GM15510 (cell line): ENCODE results near the gene HOMER2.

Experiments used
- POLR2A ChIP-seq: IDR thresholded peaks from 3 replicates; pipeline ENCODE4 v1.6.1; 2011; ENCODE audit warnings: borderline replicate concordance; ENCODE audit not compliant: insufficient read length; ENCODE audit errors: extremely low read depth

Gene HOMER2

DNA sequence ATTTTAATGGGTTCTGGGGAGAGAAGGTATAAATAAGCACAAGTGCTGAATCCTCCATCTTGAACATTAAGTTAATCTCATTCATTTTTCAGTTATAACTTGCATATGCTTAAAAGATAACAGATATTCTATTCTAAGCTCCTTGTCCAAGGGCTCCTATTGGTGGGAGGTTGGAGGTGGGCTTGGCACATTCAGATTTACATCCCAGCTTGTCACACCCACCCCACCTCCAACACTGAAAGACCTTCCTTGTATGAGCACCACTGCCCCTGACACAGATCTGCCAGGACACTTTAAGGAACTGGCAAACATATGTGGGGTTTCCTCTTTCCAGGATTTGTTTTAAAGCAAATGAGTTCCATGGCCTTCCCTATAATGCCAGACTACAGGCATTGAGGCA lies 30.6 kb downstream of the HOMER2 start:
- TF ChIP-seq POLR2A: no peak

DNA sequence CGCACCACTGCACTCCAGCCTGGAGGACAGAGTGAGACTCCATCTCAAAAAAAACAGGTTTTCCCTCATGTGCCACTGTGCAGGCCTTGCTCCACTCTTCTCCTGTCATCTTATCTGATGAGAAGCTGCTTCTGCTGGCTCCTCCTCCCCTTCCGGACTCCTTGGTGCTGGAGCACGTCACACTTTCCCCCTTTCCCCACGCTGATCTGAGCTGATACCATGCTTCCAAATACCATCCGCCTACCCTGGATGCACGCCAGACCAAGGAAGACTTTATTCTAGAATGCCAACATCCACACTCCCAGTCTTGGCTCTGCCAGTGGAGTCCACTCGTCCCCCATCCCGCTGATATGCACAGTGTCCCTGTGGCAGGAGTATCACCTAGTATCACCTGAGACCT lies 31.3 kb downstream of the HOMER2 start:
- TF ChIP-seq POLR2A: no peak

DNA sequence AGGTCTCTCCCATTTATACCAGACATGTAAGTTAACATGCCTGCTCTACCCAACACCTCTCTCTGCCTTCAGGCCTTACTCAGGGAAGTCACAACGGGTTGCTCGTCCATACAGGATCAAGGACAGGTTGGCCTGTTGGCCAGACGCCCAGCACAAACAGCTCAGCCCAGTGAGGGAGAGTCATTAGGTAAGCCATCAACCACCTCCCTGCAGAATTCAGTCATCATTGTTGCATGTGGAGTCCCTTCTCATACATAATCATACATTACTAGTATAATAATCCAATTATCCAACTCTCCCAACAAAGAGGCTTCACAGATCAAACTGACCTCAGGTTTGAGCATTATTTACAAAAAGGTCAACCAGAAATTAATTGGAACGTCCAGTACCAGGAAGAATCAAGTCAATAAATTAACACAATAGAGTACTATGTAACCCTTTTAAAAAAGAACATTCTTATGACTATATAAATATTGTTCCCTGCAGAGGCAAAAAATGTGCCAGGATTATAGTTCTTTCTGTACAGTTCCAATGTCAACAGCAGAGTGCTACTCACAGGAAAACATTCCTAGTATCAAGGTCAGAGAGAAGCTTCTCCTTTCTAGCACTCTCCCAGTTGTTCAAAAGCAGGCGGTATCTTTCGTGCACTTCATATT lies 33.2 kb downstream of the HOMER2 start:
- no peak for TF ChIP-seq POLR2A

DNA sequence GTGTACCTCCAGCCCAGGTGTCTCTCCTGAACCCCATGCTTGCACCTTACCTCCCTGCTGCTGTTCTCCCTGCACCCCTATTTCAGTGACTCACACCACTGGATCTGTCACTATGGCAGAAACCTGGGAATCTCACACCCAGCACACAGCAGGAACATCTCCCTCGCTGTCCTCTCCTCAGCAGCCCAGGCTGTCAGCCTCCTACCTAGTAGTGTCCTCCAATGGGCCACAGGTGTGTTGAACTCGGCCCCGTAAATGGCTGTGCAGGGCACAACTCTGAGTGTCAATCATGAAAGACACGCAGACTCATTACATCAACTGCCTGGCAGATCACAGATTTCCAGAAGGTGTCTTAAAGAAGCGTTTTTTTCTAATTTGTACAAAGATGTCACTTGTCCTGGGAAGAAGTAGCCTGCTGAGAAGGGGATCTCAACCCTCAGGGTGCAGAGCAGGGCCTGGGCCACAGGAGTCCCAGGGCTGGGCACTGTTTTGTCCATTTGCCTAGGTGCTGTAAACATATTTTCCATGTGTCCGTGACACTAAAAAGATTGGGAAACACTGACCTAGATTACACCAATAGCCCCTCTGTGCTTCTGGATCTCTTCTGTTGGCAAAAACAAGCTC lies 33.8 kb downstream of the HOMER2 start:
- TF ChIP-seq POLR2A: no peak

DNA sequence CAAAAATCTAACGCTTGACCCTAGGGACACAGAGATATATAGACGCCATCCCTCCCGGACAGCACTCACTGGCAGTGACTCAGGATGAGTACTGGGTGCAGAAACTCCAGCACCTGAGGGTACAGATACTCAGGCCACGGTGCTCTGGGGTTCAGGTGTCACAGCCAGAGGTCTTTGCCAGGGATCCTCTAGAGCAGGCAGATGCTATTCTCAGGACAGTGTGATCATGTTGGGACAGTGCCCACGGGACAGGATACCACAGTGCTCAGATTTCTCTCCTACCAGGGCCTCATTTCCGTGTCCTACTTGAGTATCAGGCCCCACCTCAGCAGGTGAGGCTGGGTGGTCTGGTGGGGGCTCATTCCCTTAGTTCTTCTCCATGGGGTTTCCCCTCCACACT lies 34.4 kb downstream of the HOMER2 start:
- TF ChIP-seq POLR2A: no peak

- TF ChIP-seq POLR2A: no peak
Measured at GRCh38 chr15:82917249-82917648, 35.3 kb downstream of the HOMER2 start.

DNA sequence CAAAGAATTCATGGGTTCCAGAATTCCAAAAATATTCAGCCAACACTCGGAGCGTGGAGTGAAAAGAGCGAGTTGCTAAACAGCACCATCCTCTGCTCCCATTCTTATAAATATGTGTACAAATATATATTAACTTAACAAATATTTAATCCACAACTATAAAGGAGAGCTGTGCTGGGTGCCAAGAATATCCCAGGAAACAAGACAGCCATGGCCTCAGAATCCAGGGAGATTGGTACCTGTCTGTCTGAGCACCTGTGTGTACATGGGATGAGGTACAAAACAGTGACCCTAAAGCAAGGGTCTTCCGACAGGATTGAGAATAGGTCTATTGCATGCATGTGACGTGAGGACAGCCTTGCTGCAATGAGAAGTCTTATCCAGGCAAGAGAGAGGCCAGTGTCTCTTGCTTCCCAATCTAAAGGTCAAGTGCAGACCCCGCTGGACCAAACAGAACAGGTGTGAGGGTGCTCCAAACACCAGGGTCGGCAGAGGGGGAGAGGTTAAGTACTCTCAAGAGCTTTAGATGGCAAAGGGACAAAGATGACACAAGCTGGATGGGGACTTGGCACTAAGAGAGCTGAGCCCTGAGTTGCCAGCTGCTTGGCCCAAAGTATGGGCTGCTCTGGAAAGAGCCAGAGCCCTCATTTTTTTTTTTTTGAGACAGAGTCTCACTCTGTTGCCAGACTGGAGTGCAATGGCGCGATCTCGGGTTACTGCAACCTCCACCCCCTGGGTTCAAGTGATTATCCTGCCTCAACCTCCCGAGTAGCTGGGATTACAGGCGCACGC lies 36.2 kb downstream of the HOMER2 start:
- no peak for TF ChIP-seq POLR2A

GRCh38 chr15:82914396-82914795 lies 38.1 kb downstream of the HOMER2 start:
- no peak for TF ChIP-seq POLR2A

- TF ChIP-seq POLR2A: no peak
Measured at GRCh38 chr15:82911458-82911857, 41.1 kb downstream of the HOMER2 start.

DNA sequence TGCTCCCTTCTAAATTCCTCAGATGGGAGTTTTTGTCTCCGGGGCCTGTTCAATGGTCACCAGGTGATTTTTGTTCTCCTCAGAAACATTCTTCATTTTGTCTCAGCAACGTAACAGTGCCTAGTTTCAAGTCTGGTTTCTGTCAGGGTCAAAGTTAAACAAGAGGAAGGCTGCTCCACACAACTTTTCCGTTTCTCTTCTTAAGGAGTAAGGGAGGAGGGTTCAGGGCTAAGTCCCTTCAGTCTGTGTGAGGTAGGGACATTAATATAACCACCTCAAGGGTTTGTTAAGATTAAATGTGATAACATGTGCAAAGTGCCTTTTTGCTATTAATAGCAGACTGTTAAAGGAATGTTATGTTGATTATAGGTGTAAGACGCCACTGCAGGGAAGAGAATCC lies 41.8 kb downstream of the HOMER2 start:
- no peak for TF ChIP-seq POLR2A

- no peak for TF ChIP-seq POLR2A
Measured at GRCh38 chr15:82909080-82909815, 43.3 kb downstream of the HOMER2 start.

DNA sequence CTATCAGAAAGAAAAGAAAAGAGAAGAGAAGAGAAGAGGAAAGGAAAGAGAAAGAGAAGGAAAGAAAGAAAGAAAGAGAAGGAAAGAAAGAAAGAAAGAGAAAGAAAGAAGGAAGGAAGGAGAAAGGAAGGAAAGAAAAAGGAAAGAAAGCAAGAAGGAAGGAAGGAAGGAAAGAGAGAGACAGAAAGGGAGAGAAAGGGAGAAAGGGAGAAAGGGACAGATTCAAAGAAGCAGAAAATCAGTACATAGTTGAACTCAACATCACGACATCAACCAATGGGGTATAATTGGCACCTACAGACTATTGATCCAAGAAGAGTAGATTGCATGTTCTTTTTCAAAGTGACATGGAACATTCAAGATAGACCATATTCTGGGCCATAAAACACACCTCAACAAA lies 45.2 kb downstream of the HOMER2 start:
- TF ChIP-seq POLR2A: no peak

DNA sequence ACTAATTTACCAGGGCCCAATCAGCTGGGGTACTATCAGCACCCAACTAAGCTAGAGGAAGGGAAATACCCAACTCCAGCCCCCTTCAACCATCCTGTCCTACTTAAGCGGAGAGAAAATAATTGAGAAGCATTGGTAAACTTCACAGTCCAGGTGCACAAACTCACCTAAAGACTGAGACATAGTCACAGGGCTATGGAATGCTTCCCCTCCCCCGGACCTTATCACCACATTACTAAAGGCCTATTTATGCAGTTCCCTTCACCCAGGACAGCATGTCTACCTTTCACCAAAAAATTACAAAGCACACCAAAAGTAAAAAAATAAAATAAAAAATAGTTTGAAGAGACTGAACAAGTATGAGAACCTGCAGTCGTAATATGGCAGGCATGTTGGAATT lies 47.9 kb downstream of the HOMER2 start:
- no peak for TF ChIP-seq POLR2A

DNA sequence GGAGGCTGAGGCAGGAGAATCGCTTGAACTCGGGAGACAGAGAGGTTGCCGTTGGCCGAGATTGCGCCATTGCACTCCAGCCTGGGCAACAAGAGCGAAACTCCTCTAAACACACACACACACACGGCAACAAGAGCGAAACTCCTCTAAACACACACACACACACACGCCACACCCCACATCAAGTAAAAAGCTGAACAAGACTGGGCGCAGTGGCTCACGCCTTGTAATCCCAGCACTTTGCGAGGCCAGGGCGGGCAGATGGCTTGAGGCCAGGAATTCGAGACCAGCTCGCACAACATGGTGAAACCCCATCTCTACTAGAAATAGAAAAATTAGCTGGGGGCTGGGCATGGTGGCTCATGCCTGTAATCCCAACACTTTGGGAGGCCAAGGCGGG lies 49.0 kb downstream of the HOMER2 start:
- no peak for TF ChIP-seq POLR2A

DNA sequence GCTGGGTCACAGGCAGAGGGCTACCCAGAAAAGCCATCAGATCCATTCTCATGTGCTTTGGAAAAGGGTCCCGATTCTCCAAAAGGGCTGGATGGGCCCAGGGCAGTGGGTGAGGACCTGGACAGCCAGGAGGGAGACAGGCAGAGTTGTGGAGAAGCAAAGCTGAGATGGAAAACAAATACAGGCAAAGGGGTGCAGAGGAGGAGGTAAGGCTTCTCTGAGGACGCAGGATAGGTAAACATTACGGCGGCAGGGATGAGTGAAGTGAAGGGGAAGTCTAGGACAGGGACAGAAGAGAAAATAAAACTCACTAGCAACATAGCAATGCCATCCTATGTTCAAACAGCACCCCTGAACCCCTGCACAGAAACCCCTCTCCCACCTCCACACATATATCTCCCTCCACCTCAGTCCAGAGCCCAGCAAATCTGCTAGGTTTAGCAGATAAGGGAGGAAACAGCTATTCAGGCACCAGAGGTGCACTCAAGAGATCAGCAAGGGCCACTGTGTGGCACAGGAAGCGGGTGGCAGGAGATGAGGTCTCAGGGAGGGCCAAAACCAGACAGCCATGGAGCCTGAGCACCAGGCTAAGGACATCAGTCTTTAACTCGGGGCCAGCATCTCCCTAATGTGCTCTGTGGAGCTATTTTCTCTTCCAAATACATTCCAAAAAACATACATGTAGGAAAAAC lies 51.3 kb downstream of the HOMER2 start:
- no peak for TF ChIP-seq POLR2A

DNA sequence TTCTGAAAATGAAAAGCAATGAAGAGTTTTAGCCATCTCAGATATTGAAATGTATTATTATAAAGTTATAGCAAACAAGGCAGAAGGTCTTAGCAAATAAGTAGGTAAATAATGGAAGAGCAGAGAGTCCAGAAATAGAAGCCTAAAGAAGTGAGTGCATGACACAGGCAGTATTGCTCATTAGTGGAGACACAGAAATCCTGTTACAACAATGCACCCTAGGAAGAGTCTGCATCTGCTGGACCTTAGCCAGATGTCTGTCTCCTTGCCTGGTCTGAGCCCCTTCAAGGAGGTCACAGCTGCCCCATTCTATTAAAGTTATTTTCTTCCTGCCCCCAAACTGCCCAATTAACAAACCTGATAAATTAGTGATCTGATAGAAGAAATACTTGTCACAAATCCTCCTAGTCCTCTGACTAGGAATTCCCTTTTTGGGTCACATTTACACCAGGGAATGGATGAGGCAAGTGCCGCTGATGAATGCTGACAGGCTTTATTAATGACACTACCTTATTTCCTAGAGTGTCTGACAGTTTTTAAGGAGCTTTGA lies 51.9 kb downstream of the HOMER2 start:
- TF ChIP-seq POLR2A: no peak
